Fibroblast of lung (primary cell): ENCODE data around the gene SLC25A30.

ENCODE experiments used
- CTCF ChIP-seq, 2 donors: IDR thresholded peaks in 1 of 2; conservative IDR thresholded peaks in 1 of 2; 1 replicate in 1 of 2; 2 replicates in 1 of 2; pipeline ENCODE4 v1.5.1; 2011 to 2012; ENCODE audit warnings: low read length in 2 of 2, control low read depth in 1 of 2, inconsistent platforms in 1 of 2, low read depth in 1 of 2, mild to moderate bottlenecking in 1 of 2
- EZH2 ChIP-seq: IDR thresholded peaks from 2 replicates; pipeline ENCODE4 v1.5.1; 2012; ENCODE audit warnings: low read length, control low read depth, mild to moderate bottlenecking; ENCODE audit errors: missing control alignments

DNA sequence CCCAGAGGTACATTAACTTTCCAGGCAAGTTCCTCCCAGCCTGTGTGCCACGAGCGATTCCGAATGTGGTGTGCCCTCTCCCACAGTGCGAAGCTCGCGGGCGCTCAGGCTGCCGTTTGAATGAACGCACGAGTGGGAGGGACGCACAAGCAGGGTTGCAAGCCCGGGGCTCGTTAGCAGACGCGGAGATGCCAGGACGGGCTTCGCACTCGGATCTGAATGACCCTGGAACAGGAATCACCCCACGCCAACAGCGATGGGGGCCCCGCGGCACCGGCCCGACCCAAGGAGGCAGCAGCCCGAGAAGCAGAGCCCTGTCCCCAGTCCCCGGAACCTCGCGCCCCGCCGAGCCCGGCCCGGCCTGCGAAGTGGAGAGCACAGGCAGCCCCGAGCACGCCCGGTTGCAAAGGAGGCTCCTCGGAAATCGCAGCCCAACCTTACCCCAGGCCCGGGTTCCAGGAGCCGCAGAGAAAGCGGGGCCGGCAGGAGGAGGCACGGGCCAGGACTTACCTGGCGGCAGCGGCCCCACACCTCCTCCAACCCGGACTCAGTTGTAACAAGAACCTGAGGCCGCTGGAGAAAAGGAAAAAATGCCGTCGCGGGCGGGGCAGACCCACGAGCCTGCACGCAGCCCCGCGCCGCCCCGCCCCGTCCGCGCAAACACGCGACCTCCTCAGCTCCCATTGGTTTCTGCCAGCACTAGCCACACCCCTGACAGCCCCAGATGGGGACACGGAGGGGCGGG, at the start of gene SLC25A30:
- TF ChIP-seq EZH2 (no peak), CTCF (conservative IDR thresholded peaks at IDR 0.05 in 1 of 2, IDR thresholded peaks at IDR 0.05 in 1 of 2; ENCODE audit: low read depth in 1 of 2, low read length in 2 of 2) (no peak)
